Suppressor macrophage (primary cell): ENCODE results near the gene ENDOG.
"Not testable (repeated sequence)": the region's sequence is repeated elsewhere in the genome, so short reads cannot be mapped to it uniquely, and the experiment has no call there.

Experiments
- DNase-seq, 4 experiments: peaks; one replicate each; pipeline ENCODE4 v3.0.0-alpha.2; 2020 to 2022

ENDOG gene

DNA sequence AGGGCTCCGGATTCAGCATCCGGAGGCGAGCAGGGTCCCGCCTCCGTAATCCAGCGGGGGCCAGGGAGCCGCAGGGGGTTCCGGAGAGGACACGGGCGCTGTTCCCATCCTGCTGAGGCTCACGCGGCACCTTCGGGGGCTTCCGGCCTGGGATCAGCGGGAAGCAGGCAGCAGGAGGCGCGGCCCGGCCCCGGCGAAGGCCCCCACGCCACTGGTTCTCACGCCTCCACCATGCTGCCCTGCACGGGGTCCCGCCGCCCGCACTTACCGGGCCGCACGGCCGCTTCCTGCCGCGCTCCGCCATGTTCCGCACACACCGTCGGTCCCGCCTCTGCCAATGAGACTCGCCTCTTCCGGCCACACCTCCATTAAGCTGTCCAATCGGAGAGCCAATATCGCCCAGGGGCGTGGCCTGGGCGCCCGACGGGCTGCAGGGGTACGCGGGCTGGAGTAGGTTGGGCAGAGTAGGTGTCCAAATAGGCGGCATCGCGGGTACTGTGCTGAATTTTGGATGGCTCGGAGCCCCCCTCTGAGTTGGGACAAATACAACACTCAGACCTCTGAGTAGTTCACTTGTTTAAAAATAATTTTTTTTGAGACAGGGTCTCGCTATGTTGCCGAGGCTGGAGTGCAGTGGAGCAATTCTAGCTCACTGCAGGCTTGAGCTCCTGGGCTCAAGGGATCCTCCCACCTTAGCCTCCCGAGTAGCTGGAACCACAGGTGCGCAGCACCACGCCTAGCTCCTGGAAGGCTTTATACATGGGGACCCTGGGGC lies 11.4 kb downstream of the ENDOG start, which contains the start of gene SPOUT1:
SPOUT1 (minus strand) TSS at position 318 of the 775 bp plus-strand sequence; CDS start at position 304, 14 bp downstream.
- peak; percentile 95 to 97 (median 96) for DNase-seq

DNA sequence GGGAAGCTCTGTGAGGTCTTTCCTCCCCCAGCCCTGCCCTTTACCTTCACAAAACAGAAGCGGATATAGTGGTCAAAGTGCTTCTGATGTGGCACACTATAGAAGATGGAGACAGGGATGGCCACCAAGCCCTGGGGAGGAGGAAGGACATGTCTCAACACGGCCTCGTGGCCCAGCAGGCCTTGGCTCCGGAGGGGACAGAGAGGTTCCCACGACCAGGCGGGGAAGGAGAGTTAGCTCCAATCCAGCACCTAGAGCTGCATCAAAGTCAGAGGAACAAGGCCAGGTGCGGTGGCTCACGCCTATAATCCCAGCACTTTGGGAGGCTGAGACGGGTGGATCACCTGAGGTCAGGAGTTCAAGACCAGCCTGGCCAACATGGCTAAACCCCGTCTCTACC lies 15.4 kb downstream of the ENDOG start:
- no peak for DNase-seq

GRCh38 chr9:128835246-128836210 lies 17.2 kb downstream of the ENDOG start:
- no peak for DNase-seq

DNA sequence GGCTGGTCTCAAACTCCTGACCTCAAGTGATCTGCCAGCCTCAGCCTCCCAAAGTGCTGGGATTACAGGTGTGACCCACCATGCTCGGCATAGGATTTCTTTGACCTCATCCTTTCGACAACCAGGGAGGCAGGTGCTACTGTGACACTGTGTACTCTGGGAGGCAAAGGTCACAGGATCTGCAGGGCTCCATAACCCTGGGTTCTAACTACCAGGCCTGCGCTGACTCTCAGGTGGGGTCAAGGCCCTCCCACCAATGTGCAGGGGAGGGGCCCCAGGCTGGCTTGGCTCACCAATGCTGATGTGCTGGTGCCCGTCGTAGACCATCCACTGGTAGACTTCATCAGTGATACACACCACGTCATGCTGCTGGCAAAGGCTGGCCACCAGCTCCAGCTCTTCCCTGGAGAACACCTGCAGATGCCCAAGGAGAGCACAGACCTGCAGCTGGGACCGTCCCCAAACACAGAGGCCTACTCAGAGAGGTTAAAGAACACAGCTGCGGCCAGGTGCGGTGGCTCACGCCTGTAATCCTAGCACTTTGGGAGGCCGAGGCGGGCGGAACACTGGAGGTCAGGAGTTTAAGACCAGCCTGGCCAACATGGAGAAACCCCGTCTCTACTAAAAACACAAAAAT lies 18.3 kb downstream of the ENDOG start:
- no peak for DNase-seq

DNA sequence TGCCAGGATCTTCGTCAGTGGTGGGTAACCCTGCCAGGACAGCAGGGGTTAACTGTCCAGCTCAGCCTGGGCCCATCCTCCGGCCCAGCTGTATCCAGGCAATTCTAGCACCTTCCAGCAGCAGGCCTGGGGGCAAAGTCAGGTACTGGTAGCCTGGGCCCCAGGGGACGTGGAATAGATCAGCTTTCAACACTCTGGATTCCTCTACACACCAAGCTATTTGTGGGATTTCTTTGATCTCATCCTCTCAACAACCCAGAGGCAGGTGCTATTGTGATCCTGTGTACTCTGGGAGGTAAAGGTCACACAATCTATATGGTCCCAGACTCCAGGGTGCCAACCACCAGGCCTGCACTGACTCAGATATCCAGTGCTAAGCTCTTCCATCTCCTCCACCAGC lies 20.0 kb downstream of the ENDOG start:
- DNase-seq: no peak

DNA sequence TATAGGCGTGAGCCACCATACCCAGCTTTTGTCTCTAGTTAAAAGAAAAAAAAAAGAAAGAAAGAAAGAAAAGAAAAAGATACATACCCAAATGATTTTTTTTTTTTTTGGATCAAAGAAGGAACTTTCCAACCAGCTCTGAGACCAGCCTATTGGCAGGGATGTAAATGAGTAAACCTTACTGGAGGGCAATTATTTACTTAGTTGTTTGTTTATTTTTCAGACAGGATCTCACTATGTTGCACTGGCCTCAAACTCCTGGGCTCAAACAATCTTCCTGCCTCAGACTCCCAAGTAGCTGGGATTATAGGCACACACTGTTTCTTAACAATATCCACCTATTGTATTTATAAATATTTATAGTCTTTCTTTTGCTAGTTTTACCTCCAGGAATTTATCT lies 22.2 kb downstream of the ENDOG start:
- DNase-seq: no peak

DNA sequence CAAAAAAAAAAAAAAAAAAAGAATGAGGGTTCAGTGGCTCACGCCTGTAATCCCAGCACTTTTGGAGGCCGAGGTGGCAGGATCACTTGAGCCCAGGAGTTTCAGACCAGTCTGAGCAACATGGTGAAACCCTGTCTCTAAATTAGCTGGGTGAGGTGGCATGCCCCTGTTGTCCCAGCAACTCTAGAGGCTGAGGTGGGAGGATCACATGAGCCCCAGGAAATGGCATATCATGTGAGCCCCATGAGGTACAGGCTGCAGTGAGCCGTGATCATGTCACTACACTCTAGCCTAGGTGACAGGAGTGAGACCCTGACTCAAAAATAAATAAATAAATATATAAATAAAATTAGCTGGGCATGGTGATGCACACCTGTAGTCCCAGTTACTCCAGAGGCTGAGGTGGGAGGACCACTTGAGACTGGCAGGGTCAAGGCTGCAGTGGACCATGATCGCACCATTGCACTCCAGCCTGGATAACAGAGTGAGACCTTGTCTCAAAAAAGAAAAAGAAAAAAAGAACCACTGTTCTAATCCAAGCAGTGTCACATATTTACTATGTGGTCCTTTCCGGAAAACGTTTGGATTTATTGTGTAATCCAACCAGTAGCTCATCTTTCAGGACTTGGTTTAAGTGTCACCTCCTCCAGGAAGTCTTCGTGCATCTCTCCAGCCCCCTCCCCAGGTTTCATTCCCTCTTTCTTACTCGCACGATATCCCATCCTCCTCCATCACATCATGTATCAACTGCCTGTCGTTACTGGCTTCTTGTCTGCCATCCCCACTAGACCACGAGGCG lies 23.6 kb downstream of the ENDOG start:
- DNase-seq: peak; percentile 19 to 69 (median 52)

- not testable (repeated sequence) for DNase-seq
Measured at GRCh38 chr9:128843171-128843570, 24.9 kb downstream of the ENDOG start.

DNA sequence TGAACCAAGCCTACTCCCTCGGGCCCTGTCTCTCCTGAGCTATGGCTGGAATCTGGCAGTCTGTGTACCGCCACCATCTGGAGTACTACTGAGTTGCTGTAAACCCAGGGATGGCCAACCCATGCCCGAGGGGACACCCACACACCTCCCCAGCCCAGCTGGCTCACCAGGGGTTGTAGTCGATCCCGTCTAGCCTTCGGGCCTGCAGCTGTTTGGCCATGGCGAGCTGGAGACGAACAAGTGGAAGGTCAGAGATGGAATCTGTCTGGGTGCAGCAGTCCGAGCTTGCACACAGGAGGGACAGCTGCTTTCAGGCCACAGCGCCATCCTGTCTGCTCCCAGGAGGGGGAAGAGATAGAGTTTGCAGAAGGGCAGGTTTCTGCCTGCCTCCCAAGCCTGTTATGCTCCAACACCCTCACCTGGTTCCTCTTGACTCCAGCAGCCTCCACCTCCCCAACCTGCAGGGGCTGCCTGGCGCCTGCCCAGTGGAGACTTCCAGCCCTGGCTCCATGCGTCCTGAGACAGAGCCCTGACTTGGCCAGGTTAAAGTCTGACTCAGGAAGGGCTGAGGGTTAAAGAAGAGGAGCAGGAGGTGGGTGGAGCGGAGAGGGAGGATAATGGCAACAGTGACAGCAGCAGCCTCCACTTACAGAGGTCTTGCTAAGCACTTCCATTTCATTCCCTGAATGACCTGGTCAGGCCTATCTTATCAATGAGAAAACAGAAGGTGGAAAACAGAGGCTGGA lies 27.1 kb downstream of the ENDOG start:
- no peak for DNase-seq

- no peak for DNase-seq
Measured at GRCh38 chr9:128846680-128847030, 28.4 kb downstream of the ENDOG start.

DNA sequence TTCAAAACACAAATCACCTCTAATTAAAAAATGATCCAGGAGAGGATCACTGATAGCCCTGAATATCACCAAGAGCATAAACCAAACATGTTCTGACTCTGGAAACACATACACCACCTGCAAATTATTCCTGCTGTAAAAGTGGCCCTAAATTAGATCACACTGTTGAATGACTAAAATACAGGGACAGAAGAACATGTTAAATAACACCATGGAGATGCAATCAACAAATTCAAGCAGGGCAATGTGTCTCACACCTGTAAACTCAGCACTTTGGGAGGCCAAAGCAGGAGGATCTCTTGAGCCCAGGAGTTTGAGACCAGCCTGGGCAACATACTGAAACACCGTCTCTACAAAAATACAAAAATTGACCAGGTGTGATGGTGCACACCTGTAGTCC lies 29.5 kb downstream of the ENDOG start:
- DNase-seq: no peak

DNA sequence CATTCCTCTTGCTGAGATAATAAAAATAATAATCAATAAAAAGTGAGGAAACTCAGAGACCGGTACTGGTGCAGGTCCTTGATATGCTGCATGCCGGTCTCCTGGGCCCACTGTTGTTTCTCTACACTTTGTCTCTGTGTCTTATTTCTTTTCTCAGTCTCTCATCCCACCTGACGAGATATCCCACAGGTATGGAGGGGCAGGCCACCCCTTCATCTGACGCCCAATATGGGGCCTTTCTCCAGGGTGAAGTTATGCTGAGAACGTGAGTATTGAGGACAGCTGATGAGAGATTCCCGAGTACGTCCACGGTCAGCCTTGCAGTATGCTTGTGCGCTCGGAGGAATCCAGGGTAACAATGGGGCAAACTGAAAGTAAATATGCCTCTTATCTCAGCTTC lies 32.7 kb downstream of the ENDOG start:
- not testable (repeated sequence) for DNase-seq

DNA sequence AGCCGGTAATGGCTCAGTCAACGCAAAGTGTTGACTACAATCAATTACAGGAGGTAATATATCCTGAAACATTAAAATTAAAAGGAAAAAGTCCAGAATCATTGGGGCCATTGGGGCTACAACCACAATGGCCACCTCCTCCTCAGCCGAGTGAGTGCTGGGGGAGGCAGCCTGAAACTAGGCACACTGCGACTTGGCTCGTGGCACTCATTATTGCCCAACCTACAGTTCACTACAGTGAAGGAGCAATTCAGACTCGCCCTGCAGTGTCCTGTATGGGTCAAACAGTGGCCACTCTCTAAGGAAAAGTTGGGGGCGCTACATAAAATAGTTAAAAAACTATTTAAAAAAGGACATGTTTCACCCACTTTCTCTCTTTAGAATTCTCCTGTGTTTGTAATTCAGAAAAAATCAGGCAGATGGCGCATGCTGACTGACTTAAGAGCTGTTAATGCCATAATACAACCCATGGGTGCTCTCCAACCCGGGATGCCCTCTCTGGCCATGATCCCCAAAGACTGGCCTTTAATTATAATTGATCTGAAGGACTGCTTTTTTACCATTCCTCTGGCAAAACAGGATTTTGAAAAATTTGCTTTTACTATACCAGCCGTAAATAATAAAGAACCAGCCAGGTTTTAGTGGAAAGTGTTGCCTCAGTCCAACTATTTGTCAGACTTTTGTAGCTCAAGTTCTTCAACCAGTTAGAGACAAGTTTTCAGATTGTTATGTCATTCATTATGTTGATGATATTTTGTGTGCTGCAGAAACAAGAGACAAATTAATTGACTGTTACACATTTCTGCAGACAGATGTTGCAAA lies 33.7 kb downstream of the ENDOG start:
- DNase-seq: peak; percentile 65 to 74 (median 67)

- not testable (repeated sequence) for DNase-seq
Measured at GRCh38 chr9:128852646-128853045, 34.3 kb downstream of the ENDOG start.

- not testable (repeated sequence) for DNase-seq
Measured at GRCh38 chr9:128854454-128854853, 36.2 kb downstream of the ENDOG start.

- DNase-seq: not testable (repeated sequence)
Measured at GRCh38 chr9:128858476-128858875, 40.2 kb downstream of the ENDOG start.

GRCh38 chr9:128860937-128861336 lies 42.6 kb downstream of the ENDOG start:
- DNase-seq: no peak

DNA sequence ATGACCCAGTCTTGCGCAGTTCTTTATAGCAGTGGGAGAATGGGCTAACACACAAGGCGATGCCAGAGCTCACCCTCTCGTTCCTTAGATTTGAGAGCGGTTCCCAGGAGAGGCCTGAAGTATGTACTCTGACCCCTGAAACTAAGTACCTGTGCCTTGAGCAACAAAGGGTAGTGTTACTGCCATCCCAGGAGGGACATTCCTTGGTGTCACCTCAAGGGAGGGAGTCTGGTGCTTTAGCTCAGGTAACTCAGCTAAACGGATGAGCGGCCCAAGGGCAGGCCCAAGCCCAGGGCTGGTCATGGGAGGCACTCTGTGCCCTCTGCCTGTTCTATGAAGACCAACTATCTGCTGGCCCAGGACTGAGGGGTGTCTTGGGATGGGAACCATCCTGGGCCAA lies 43.2 kb downstream of the ENDOG start:
- DNase-seq: no peak

GRCh38 chr9:128862401-128862851 lies 44.1 kb downstream of the ENDOG start:
- no peak for DNase-seq

- peak; percentile 72 to 88 (median 80) for DNase-seq
Measured at GRCh38 chr9:128863647-128864046, 45.3 kb downstream of the ENDOG start.
